DND-41 (cell line): Measurements from ENCODE around the gene PRR23E.

Experiments used
- ATAC-seq: fragments of 200-7000 bp; cut with Tn5 transposase; 3 replicates; pipeline ENCODE4 v1.9.1; 2021; ENCODE audit warnings: low read depth; ENCODE audit not compliant: insufficient read depth
- DNase-seq: peaks from one replicate; pipeline ENCODE4 v3.0.0-alpha.2; 2020
- H2AFZ ChIP-seq: 2 replicates; pipeline ENCODE4 v1.6.0; 2012; ENCODE audit warnings: low read depth, low read length
- H3K27ac ChIP-seq: 2 replicates; pipeline ENCODE4 v1.5.1; 2012; ENCODE audit warnings: low read length, inconsistent platforms
- H3K27me3 ChIP-seq: fragments of 200-600 bp; sonication (generic); 2 replicates; pipeline ENCODE4 v1.6.0; 2012; ENCODE audit warnings: low read length, mild to moderate bottlenecking, inconsistent platforms; ENCODE audit not compliant: insufficient read depth, poor library complexity
- H3K36me3 ChIP-seq: 2 replicates; pipeline ENCODE4 v1.5.1; 2012; ENCODE audit warnings: low read length, inconsistent platforms; ENCODE audit not compliant: insufficient read depth
- H3K4me1 ChIP-seq: 2 replicates; pipeline ENCODE4 v1.5.1; 2012; ENCODE audit warnings: mild to moderate bottlenecking, low read length; ENCODE audit not compliant: insufficient read depth
- H3K4me2 ChIP-seq: 2 replicates; pipeline ENCODE4 v1.6.0; 2012; ENCODE audit warnings: mild to moderate bottlenecking, moderate library complexity, low read length, inconsistent platforms; ENCODE audit not compliant: insufficient read depth
- H3K4me3 ChIP-seq, 2 experiments: fragments of 200-600 bp in 1 of 2; shearing (Covaris generic) in 1 of 2; 2 replicates each; pipeline ENCODE4 v1.5.1; 2012 to 2016; ENCODE audit warnings: inconsistent platforms in 2 of 2, low read length in 2 of 2, mild to moderate bottlenecking in 2 of 2, low read depth in 1 of 2, moderate library complexity in 1 of 2
- H3K79me2 ChIP-seq: 2 replicates; pipeline ENCODE4 v1.6.0; 2012; ENCODE audit warnings: low read length, inconsistent platforms; ENCODE audit not compliant: insufficient read depth
- H3K9ac ChIP-seq: 2 replicates; pipeline ENCODE4 v1.6.0; 2012; ENCODE audit warnings: low read depth, mild to moderate bottlenecking, inconsistent platforms, low read length, moderate library complexity
- H3K9me3 ChIP-seq: 2 replicates; pipeline ENCODE4 v1.5.1; 2012; ENCODE audit warnings: low read length, moderate library complexity, mild to moderate bottlenecking, inconsistent platforms; ENCODE audit not compliant: insufficient read depth, severe bottlenecking
- H4K20me1 ChIP-seq: 2 replicates; pipeline ENCODE4 v1.6.0; 2012; ENCODE audit warnings: low read length; ENCODE audit not compliant: insufficient read depth
- CTCF ChIP-seq: IDR thresholded peaks from 2 replicates; pipeline ENCODE4 v1.5.1; 2012; ENCODE audit warnings: borderline replicate concordance, low read length, moderate library complexity, mild to moderate bottlenecking; ENCODE audit not compliant: poor library complexity, severe bottlenecking; ENCODE audit errors: extremely low read depth
- EZH2 ChIP-seq: IDR thresholded peaks from 3 replicates; pipeline ENCODE4 v1.6.1; 2012; ENCODE audit warnings: borderline replicate concordance, low read depth, mild to moderate bottlenecking, moderate library complexity, low read length, inconsistent platforms; ENCODE audit not compliant: severe bottlenecking

Gene PRR23E

GRCh38 chr3:127222163-127222562, 29.2 kb downstream of the PRR23E start:
- H3K4me2 ChIP-seq: no peak overlapping the region

GRCh38 chr3:127222664-127223063, 29.7 kb downstream of the PRR23E start:
- peaks cover 16% of the 10 kb centered on the region for H3K4me1 ChIP-seq
- no peak for ATAC-seq
- H3K36me3 ChIP-seq: no peaks in the 10 kb centered on the region
- no peak overlapping the region for H2AFZ ChIP-seq
- no peak overlapping the region for H3K9ac ChIP-seq
- DNase-seq: no peak
- no peaks in the 10 kb centered on the region for H3K79me2 ChIP-seq
- no peaks in the 10 kb centered on the region for H3K9me3 ChIP-seq
- H3K4me3 ChIP-seq: no peak overlapping the region
- H4K20me1 ChIP-seq: no peaks in the 10 kb centered on the region
- TF ChIP-seq EZH2 (no peak), CTCF (no peak)
- no peak overlapping the region for H3K27ac ChIP-seq
- H3K27me3 ChIP-seq: no peaks in the 10 kb centered on the region
- H3K4me2 ChIP-seq: no peak overlapping the region

More at GRCh38 chr3:127222163-127222562, 29.2 kb downstream of the PRR23E start:
- no peak for TF ChIP-seq CTCF
- TF ChIP-seq EZH2: no peak
- H4K20me1 ChIP-seq: no peaks in the 10 kb centered on the region
- no peaks in the 10 kb centered on the region for H3K27me3 ChIP-seq
- no peak overlapping the region for H3K9ac ChIP-seq
- peaks cover 18% of the 10 kb centered on the region for H3K4me1 ChIP-seq
- no peak overlapping the region for H3K4me3 ChIP-seq
- no peaks in the 10 kb centered on the region for H3K9me3 ChIP-seq
- H3K36me3 ChIP-seq: no peaks in the 10 kb centered on the region
- no peaks in the 10 kb centered on the region for H3K79me2 ChIP-seq
- DNase-seq: no peak
- no peak overlapping the region for H3K27ac ChIP-seq
- no peak for ATAC-seq
- no peak overlapping the region for H2AFZ ChIP-seq

- H3K4me2 ChIP-seq: no peak overlapping the region
- no peaks in the 10 kb centered on the region for H4K20me1 ChIP-seq
- H3K36me3 ChIP-seq: no peaks in the 10 kb centered on the region
- H3K27ac ChIP-seq: no peak overlapping the region
- H2AFZ ChIP-seq: no peak overlapping the region; the same call in 1 of the 2 replicates
- H3K4me3 ChIP-seq: no peak overlapping the region
- peaks cover 7% of the 10 kb centered on the region for H3K4me1 ChIP-seq
- no peak for TF ChIP-seq CTCF
- no peak for TF ChIP-seq EZH2
- ATAC-seq: no peak
- no peak for DNase-seq
- no peak overlapping the region for H3K9ac ChIP-seq
- no peaks in the 10 kb centered on the region for H3K79me2 ChIP-seq
- no peaks in the 10 kb centered on the region for H3K9me3 ChIP-seq
- no peaks in the 10 kb centered on the region for H3K27me3 ChIP-seq
Measured at GRCh38 chr3:127224118-127224517, 31.2 kb downstream of the PRR23E start.

GRCh38 chr3:127226457-127226856, 33.5 kb downstream of the PRR23E start:
- no peak overlapping the region for H2AFZ ChIP-seq
- no peaks in the 10 kb centered on the region for H3K27me3 ChIP-seq
- TF ChIP-seq EZH2 (no peak), CTCF (no peak)
- no peaks in the 10 kb centered on the region for H4K20me1 ChIP-seq
- peaks cover 7% of the 10 kb centered on the region for H3K4me1 ChIP-seq
- H3K4me3 ChIP-seq: no peak overlapping the region
- ATAC-seq (no peak), DNase-seq (no peak)
- no peak overlapping the region for H3K4me2 ChIP-seq
- H3K79me2 ChIP-seq: no peaks in the 10 kb centered on the region
- no peaks in the 10 kb centered on the region for H3K36me3 ChIP-seq
- no peaks in the 10 kb centered on the region for H3K9me3 ChIP-seq
- no peak overlapping the region for H3K9ac ChIP-seq
- H3K27ac ChIP-seq: no peak overlapping the region
